GM19463 (cell line): Measurements from ENCODE around the gene CARS2.
"Not testable (repeated sequence)": the region's sequence is repeated elsewhere in the genome, so short reads cannot be mapped to it uniquely, and the experiment has no call there.

Experiments
- ATAC-seq: cut with Tn5 transposase; IDR thresholded peaks from one replicate; pipeline ENCODE4 v1.9.1; 2021; ENCODE audit warnings: mild to moderate bottlenecking, moderate library complexity; ENCODE audit not compliant: unreplicated experiment

Gene CARS2

GRCh38 chr13:110705826-110706569 lies at the start of gene CARS2:
CARS2 (minus strand) TSS chr13:110706116; CDS start chr13:110706093, 23 bp downstream.
- ATAC-seq, result peak; percentile 95

DNA sequence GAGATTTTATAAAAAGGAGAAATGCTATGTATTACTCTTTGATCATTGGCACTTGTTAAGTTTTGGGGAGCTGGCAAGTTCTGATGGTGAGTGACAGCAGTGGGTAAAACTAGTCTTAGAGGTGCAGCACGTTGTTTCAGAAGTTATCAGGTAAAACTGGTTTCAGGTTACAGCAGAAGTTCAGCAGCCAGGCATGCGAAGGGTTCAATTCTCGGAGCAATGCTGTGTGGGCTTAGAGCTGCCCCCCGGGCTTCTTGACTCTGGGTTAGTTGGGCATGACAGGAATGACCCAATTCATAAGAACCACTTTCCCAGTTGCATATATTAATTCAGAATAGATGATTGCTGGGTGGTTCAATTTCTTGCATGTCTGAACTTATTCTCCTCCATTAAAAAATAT lies 42.4 kb upstream of the CARS2 start:
- no peak for ATAC-seq

GRCh38 chr13:110746438-110746837 lies 40.5 kb upstream of the CARS2 start:
- no peak for ATAC-seq

- no peak for ATAC-seq
These were observed 37.8 kb upstream of the CARS2 start for GRCh38 chr13:110743687-110744086.

GRCh38 chr13:110737555-110737954 lies 31.6 kb upstream of the CARS2 start:
- no peak for ATAC-seq

DNA sequence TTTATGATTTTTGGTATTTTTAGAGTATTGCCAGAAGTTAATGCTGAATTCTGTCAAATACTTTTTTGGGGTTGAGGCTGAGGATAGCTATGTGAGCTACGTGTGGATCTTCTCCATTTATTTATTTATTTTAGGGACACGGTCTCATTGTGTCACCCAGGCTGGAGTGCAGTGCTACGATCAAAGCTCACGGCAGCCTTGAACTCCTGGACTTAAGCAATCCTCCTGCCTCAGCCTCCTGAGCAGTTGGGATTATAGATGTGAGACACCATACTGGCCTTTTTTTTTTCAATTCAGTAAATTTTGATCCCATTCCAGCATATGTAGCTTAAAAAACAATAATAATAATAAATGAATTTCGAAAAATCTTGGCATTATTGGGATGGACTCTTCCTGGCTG lies 28.6 kb upstream of the CARS2 start:
- ATAC-seq, result no peak

DNA sequence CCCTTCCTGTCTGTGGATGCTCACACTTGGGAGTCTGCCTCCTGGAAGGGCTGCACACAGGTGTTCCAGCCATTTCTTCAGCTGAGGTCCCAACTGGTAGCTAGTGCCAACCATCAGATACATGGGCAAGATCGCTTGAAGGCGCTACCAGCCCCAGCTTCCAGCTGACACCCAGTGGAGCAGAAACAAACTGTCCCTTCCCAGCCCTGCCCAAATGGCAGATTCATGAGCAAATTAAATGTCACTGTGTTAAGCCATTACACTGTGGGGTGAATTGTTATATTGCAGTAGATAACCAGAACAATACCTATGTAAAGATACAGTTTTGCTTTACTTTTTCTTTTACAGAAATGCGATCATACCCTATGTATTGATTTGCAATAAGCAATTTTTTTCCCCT lies 25.2 kb upstream of the CARS2 start:
- ATAC-seq, result no peak

DNA sequence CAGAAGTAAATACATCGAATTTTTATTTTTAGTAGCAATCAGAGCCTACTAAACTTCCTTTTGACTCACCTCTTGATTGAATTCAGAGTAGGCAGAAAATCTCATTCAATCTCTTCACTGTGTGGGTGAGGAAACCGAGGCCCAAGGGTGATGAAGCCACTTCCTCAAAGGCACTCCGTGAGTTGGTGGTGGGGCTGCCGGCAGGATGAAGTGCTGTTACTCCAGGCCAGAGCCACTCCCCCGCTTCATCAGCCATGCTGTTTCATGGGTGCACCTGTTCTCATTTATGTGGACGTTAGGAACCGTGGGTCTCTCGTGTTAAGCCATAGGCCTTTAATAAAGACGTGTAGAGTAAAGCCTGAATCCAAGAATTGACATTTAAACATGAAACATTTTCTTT lies 20.8 kb upstream of the CARS2 start:
- ATAC-seq, result no peak

DNA sequence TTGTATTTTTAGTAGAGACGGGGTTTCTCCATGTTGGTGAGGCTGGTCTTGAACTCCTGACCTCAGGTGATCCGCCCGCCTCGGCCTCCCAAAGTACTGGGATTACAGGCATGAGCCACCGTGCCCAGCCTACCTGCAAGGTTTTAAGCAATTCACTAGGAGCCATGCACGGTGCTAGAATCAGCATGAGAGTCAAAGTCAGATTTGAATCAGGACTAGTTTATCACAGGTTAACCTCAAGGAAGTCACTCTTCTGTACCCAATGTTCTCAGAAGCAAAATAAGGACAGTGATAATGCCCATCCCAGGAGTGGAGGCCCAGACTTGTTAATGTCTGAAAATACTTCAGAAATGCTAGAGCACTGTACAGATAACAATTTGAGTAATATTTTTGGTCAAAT lies 20.2 kb upstream of the CARS2 start:
- ATAC-seq, result not testable (repeated sequence)

DNA sequence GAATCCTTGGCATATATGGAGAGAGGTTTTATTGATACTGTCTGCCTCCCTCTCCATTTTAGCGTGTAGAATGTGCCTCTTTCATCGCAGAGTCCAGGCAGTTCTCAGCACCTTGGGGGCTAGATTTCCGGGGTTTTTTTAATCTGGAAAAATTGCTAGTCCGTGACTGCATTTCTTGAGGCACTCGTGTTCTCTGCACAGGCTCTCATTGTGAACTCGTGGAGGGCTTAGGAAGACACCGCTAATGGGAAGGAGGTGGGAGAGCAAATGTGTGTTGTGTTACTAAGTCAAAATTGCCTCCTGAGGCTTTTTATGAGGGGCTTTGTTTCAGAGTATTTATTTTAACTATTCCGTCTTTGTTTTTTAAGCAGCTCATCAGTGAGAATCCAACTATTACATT lies 17.7 kb upstream of the CARS2 start:
- ATAC-seq, result no peak

GRCh38 chr13:110722971-110723370 lies 17.1 kb upstream of the CARS2 start:
- ATAC-seq, result no peak

- no peak for ATAC-seq
These were observed 13.3 kb upstream of the CARS2 start for GRCh38 chr13:110719036-110719710.

DNA sequence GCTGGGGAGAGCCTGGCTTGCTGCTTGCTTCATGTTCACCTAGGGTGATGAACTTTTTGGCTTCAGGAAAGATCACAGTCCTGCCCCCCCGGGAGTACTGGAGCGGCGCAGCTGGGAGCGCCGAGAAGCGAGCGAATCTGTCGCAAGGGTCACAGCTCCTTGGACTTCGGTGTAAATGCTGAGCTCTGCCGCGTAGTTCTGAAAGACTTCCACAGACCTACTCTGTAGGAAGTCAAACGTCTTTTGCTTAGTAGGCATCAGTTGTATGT lies 10.3 kb upstream of the CARS2 start:
- no peak for ATAC-seq

GRCh38 chr13:110715395-110716246 lies 9.7 kb upstream of the CARS2 start:
- ATAC-seq, result peak; percentile 50

DNA sequence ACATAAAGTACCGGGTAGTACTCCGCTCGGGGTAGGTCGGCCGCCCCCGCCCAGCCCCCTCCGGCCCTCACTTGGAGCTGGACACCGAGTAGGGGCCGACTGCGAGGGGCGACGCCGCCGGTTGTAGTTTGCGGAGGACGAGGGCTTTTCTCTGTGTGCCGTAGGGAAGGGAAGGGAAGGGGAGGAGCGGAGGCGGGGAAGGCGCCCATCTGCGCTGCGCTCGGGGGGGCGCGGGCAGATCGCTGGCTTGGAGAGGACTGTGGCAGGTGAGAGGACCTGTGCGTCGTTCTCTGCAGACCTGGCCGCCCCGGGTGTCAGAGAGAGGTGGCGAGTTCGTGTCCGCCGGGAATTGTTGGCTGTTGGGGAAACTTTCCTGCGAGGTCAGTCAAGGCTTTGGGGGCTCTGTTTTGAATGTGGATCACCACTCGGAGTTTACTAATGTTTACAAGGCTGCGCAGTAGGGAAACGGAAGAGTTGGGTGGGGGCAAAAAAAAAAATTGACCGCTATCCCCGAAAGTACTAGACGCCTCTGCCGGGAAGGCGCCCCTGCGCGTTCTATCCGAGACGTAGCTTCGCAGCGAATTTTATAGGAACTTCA lies 9.0 kb upstream of the CARS2 start:
- ATAC-seq, result no peak

DNA sequence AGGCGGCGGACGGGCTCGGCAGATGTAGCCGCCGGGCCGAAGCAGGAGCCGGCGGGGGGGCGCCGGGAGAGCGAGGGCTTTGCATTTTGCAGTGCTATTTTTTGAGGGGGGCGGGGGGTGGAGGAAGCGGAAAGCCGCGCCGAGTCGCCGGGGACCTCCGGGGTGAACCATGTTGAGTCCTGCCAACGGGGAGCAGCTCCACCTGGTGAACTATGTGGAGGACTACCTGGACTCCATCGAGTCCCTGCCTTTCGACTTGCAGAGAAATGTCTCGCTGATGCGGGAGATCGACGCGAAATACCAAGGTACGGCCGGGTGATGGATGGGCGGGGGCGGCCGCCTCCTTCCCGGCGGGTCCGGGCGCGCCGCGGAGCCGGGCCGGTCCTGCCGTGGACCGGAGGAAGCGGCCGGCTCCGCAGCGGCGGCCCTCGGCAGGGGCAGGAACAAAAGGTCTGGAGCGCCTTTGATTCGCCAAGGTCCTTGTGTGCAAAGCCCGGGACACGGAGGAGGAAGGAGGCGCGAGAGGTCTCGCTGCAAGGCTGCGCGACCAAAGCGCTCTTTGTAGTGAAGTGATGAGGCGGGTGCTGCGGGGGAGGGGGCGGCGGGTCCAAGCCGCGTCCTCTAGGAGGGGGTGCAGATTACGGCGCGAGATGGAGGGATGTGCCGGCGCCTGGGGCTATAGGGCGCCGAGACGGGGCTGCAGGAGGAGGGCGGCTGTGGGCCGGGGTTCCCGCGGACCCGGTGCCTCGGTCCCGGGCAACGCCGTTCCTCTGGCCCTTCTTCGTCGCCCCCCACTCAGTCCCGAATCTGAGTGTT lies 8.3 kb upstream of the CARS2 start:
- ATAC-seq, result no peak

DNA sequence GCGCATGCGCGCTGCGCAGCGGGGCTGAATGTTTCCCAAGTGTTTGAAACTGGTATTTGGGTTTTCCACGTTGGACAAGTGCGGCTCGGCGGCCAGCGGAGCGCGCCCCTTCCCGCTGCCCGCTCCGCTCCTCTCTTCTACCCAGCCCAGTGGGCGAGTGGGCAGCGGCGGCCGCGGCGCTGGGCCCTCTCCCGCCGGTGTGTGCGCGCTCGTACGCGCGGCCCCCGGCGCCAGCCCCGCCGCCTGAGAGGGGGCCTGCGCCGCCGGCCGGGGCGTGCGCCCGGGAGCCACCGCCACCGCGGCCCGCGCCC lies 7.7 kb upstream of the CARS2 start, which contains the start of gene ING1:
ING1 (plus strand) TSS at position 59 of the 311 bp plus-strand sequence. CDS start 450 bp downstream, outside the sequence.
- no peak for ATAC-seq

GRCh38 chr13:110712849-110713641 lies 7.1 kb upstream of the CARS2 start:
- peak; percentile 44 for ATAC-seq

DNA sequence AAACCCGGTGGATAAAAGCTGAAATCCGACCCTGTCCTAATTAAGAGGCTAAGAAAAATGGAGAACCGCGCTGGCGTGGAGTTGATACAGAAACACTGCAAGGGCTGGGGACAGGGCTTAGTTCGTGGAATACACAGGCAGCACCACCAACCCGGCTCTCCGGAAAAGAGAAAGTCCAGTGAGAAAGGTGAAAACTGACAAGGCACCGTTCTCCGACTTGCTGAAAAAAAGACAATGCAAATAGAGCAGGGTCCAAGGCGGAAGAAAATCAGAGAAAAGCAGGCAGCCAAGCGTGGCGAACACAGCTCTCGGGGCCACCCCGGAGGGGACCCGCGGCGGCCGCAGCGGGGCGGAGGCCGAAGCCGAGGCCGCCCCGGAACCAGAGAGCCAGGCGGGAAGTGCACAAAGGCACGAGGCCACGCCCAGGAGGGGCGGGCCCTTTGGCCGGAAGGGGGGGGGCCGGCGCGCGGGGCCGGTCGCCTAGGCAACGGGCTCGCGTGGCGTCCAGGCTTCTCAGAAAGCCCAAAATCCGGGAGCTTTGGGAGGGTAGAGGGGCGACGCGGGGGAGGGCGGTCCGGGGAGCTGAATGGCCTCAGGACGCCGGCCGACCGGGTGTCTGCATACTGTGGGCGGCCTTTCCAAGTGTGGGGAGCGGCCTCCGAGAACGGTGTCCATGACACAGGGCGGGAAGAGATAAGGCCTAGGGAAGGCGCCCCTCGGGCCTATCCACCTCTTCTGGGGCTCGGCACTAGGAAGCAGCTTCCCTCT lies 6.3 kb upstream of the CARS2 start:
- ATAC-seq, result peak; percentile 23
